Lower leg skin (tissue), 3 donors: Measurements from ENCODE around the gene ZNF630.

Experiments
- CTCF ChIP-seq, 3 donors: fragments of 450-650 bp; IDR thresholded peaks; one replicate each; pipeline ENCODE4 v1.5.1; 2016; ENCODE audit warnings: antibody characterized with exemption in 3 of 3, mild to moderate bottlenecking in 3 of 3, moderate library complexity in 2 of 3
- POLR2A ChIP-seq, 2 donors: fragments of 450-650 bp; IDR thresholded peaks; one replicate each; pipeline ENCODE4 v1.6.1; 2016 to 2017; ENCODE audit warnings: antibody characterized with exemption in 2 of 2, mild to moderate bottlenecking in 1 of 2, moderate library complexity in 1 of 2

GRCh38 chrX:48022100-48022499, 49.3 kb downstream of the ZNF630 start:
- TF ChIP-seq POLR2A (IDR thresholded peaks at IDR 0.05) (no peak), CTCF (IDR thresholded peaks at IDR 0.05) (no peak)
